SK-N-SH treated with all-trans-retinoic acid at 6 μM for 48 hours (cell line): ENCODE results near the gene C18orf32.

ENCODE experiments used
- ATAC-seq: fragments of 200-7000 bp; cut with Tn5 transposase; 3 replicates; pipeline ENCODE4 v1.9.1; 2020; ENCODE audit warnings: mild to moderate bottlenecking, moderate library complexity
- BACH2 ChIP-seq: fragments of 250-450 bp; sonication (Bioruptor Pico); IDR thresholded peaks from 2 replicates; pipeline ENCODE4 v1.9.0; 2021; ENCODE audit warnings: mild to moderate bottlenecking, borderline replicate concordance
- CSRNP3 ChIP-seq: fragments of 250-450 bp; sonication (Bioruptor Pico); IDR thresholded peaks from 2 replicates; pipeline ENCODE4 v1.5.1; 2021; ENCODE audit warnings: mild to moderate bottlenecking, moderate library complexity
- ESRRG ChIP-seq: fragments of 250-450 bp; sonication (Bioruptor Pico); IDR thresholded peaks from 2 replicates; pipeline ENCODE4 v1.6.1; 2021; ENCODE audit warnings: mild to moderate bottlenecking
- GLIS3 ChIP-seq: fragments of 250-450 bp; sonication (Bioruptor Pico); IDR thresholded peaks from 2 replicates; pipeline ENCODE4 v1.5.0; 2020; ENCODE audit warnings: mild to moderate bottlenecking, moderate library complexity
- ISL1 ChIP-seq: fragments of 250-450 bp; sonication (Bioruptor Pico); IDR thresholded peaks from 2 replicates; pipeline ENCODE4 v2.1.2; 2022; ENCODE audit warnings: mild to moderate bottlenecking, moderate library complexity
- OSR1 ChIP-seq: fragments of 250-450 bp; sonication (Bioruptor Pico); IDR thresholded peaks from 2 replicates; pipeline ENCODE4 v1.8.0; 2022; ENCODE audit warnings: moderate library complexity, mild to moderate bottlenecking, inconsistent platforms
- PATZ1 ChIP-seq: fragments of 250-450 bp; sonication (Bioruptor Pico); IDR thresholded peaks from 2 replicates; pipeline ENCODE4 v1.8.0; 2020; ENCODE audit warnings: mild to moderate bottlenecking, moderate library complexity, borderline replicate concordance
- PPARA ChIP-seq: fragments of 250-450 bp; sonication (Bioruptor Pico); IDR thresholded peaks from 2 replicates; pipeline ENCODE4 v1.5.0; 2020; ENCODE audit warnings: mild to moderate bottlenecking, borderline replicate concordance
- SNAI2 ChIP-seq: fragments of 250-450 bp; sonication (Bioruptor Pico); IDR thresholded peaks from 2 replicates; pipeline ENCODE4 v1.5.0; 2020; ENCODE audit warnings: mild to moderate bottlenecking, moderate library complexity
- TCF4 ChIP-seq: fragments of 250-450 bp; sonication (Bioruptor Pico); IDR thresholded peaks from 2 replicates; pipeline ENCODE4 v1.8.0; 2021; ENCODE audit warnings: mild to moderate bottlenecking, moderate library complexity, borderline replicate concordance
- TOX ChIP-seq: fragments of 250-450 bp; sonication (Bioruptor Pico); IDR thresholded peaks from 2 replicates; pipeline ENCODE4 v1.8.0; 2021; ENCODE audit warnings: mild to moderate bottlenecking, moderate library complexity, borderline replicate concordance
- ZC3H10 ChIP-seq: fragments of 250-450 bp; sonication (Bioruptor Pico); IDR thresholded peaks from 2 replicates; pipeline ENCODE4 v1.5.1; 2021; ENCODE audit warnings: mild to moderate bottlenecking, moderate library complexity
- ZFP3 ChIP-seq: fragments of 250-450 bp; sonication (Bioruptor Pico); IDR thresholded peaks from 2 replicates; pipeline ENCODE4 v1.5.0; 2020; ENCODE audit warnings: mild to moderate bottlenecking, moderate library complexity
- ZFP30 ChIP-seq: fragments of 450-650 bp; formaldehyde crosslinking; IDR thresholded peaks from 2 replicates; pipeline ENCODE4 v1.5.0; 2022; ENCODE audit warnings: mild to moderate bottlenecking, moderate library complexity
- ZNF70 ChIP-seq: fragments of 450-650 bp; formaldehyde crosslinking; IDR thresholded peaks from 2 replicates; pipeline ENCODE4 v1.5.0; 2020; ENCODE audit warnings: mild to moderate bottlenecking, moderate library complexity
- ZNF8 ChIP-seq: fragments of 450-650 bp; formaldehyde crosslinking; IDR thresholded peaks from 2 replicates; pipeline ENCODE4 v1.5.0; 2020; ENCODE audit warnings: mild to moderate bottlenecking, moderate library complexity
- TF ChIP-seq, protein P1 (sequence below): fragments of 250-450 bp; sonication (Bioruptor Pico); IDR thresholded peaks from 2 replicates; pipeline ENCODE4 v1.8.0; 2021; ENCODE audit warnings: low read depth, mild to moderate bottlenecking, moderate library complexity, borderline replicate concordance

C18orf32 gene

GRCh38 chr18:49534846-49535601 lies 48.0 kb upstream of the C18orf32 start (continued):
- TF ChIP-seq, protein P1, sequence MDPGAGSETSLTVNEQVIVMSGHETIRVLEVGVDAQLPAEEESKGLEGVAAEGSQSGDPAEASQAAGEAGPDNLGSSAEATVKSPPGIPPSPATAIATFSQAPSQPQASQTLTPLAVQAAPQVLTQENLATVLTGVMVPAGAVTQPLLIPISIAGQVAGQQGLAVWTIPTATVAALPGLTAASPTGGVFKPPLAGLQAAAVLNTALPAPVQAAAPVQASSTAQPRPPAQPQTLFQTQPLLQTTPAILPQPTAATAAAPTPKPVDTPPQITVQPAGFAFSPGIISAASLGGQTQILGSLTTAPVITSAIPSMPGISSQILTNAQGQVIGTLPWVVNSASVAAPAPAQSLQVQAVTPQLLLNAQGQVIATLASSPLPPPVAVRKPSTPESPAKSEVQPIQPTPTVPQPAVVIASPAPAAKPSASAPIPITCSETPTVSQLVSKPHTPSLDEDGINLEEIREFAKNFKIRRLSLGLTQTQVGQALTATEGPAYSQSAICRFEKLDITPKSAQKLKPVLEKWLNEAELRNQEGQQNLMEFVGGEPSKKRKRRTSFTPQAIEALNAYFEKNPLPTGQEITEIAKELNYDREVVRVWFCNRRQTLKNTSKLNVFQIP (CRISPR knock-in tag) = no peak
- TF ChIP-seq PATZ1 (CRISPR knock-in tag) = no peak
- TF ChIP-seq ISL1 (CRISPR knock-in tag) = no peak

GRCh38 chr18:49531678-49532153 lies 44.7 kb upstream of the C18orf32 start:
- no peak for ATAC-seq
- TF ChIP-seq TCF4 = no peak

DNA sequence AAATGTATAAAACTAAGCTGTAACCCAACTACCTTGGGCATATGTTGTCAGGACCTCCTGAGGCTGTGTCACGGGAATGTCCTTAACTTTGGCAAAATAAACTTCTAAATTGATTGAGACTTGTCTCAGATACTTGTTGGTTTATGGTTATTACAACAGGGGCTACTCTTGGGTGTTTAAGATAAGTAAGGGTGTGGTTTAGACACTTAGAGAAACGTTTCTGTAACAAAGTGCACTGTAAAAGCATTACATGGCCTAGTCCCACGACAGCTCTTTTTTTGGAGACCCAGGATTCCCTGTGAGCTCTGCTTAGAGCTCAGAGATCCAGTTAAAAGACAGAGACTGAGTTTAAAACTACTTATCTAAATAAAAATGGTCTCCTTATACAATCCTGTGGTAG lies 42.6 kb upstream of the C18orf32 start:
- no peak for ATAC-seq
- TF ChIP-seq TOX (no peak), TCF4 (no peak), ZNF70 (CRISPR knock-in tag) (no peak), SNAI2 (CRISPR knock-in tag) (no peak), PPARA (no peak), ZNF8 (CRISPR knock-in tag) (no peak), ISL1 (CRISPR knock-in tag) (no peak), CSRNP3 (no peak), ZC3H10 (CRISPR knock-in tag) (no peak), ESRRG (CRISPR knock-in tag) (no peak), ZFP3 (CRISPR knock-in tag) (no peak)

- TF ChIP-seq ZC3H10 (CRISPR knock-in tag) (no peak), PATZ1 (CRISPR knock-in tag) (no peak), OSR1 (CRISPR knock-in tag) (no peak), ISL1 (CRISPR knock-in tag) (no peak), TOX (no peak), GLIS3 (no peak), ZFP3 (CRISPR knock-in tag) (no peak), TCF4 (no peak), ZFP30 (CRISPR knock-in tag) (no peak), BACH2 (CRISPR knock-in tag) (no peak)
- TF ChIP-seq, protein P1 (CRISPR knock-in tag) = no peak
- ATAC-seq = no peak
Observed at GRCh38 chr18:49527631-49528327, 40.7 kb upstream of the C18orf32 start.
